AG09319 (cell line): ENCODE results near the gene MEGF8.

Experiments used
- DNase-seq: peaks from one replicate; pipeline ENCODE4 v3.0.0-alpha.2; 2010; ENCODE audit warnings: low read depth; ENCODE audit errors: extremely low read depth
- TF ChIP-seq, protein P1 (sequence below): IDR thresholded peaks from 2 replicates; pipeline ENCODE4 v1.5.1; 2011; ENCODE audit warnings: low read depth, mild to moderate bottlenecking, inconsistent platforms, low read length, moderate library complexity

The MEGF8 gene

DNA sequence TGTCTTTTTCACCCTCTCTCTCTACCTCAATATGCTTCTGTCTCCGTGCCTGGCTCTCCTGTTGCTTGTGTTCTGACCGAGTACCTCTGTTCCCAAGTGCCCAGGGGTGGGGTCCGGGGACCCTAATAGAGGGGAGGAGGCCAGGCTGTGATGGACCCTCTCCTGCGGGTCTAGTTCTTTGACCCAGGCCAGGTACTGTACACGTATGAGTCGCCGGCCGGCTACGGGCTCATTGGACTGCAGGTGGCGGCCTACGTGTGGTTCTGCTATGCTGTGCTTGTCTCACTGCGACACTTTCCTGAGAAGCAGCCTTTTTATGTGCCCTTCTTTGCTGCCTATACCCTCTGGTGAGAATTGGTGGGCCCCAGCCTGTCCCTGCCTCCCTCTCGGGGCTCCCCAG is 7.9 kb upstream of the MEGF8 start:
- TF ChIP-seq, protein P1, sequence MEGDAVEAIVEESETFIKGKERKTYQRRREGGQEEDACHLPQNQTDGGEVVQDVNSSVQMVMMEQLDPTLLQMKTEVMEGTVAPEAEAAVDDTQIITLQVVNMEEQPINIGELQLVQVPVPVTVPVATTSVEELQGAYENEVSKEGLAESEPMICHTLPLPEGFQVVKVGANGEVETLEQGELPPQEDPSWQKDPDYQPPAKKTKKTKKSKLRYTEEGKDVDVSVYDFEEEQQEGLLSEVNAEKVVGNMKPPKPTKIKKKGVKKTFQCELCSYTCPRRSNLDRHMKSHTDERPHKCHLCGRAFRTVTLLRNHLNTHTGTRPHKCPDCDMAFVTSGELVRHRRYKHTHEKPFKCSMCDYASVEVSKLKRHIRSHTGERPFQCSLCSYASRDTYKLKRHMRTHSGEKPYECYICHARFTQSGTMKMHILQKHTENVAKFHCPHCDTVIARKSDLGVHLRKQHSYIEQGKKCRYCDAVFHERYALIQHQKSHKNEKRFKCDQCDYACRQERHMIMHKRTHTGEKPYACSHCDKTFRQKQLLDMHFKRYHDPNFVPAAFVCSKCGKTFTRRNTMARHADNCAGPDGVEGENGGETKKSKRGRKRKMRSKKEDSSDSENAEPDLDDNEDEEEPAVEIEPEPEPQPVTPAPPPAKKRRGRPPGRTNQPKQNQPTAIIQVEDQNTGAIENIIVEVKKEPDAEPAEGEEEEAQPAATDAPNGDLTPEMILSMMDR, result no peak
- DNase-seq, result no peak

DNA sequence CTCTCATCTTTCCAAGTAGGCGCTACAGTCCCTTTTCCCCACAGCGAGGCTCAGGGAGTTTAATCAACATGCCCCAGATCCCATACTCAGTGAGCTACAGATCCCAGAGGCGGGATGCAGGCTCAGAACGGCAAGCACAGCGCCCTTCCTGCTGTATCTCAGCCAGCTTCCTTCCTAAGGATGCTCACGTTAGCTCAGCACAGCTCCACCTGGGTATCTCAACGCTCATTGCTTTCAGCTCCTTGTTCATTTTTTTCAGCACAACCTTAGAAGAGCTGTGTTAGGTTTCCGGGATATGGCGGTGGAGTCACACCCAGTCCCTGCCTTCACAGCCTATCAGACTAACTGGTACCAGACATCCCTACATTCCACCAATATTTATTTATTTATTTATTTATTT is 3.1 kb upstream of the MEGF8 start:
- TF ChIP-seq, protein P1, result no peak
- DNase-seq, result no peak

DNA sequence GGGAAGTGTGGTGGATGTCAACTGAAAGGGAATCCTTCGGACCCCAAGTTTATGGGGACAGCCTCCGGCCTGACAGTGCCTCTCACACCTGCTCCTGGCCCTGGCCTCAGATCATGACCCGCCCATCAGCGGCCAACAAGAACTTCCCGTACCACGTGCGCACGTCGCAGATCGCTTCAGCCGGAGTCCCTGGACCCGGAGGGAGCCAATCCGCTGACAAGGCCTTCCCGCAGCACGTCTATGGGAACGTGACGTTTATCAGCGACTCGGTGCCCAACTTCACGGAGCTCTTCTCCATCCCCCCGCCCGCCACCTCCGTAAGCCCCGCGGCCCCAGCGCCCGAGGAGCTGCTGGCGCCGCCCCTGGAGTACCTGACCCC is 2.0 kb upstream of the MEGF8 start:
- TF ChIP-seq, protein P1, result no peak
- no peak for DNase-seq

DNA sequence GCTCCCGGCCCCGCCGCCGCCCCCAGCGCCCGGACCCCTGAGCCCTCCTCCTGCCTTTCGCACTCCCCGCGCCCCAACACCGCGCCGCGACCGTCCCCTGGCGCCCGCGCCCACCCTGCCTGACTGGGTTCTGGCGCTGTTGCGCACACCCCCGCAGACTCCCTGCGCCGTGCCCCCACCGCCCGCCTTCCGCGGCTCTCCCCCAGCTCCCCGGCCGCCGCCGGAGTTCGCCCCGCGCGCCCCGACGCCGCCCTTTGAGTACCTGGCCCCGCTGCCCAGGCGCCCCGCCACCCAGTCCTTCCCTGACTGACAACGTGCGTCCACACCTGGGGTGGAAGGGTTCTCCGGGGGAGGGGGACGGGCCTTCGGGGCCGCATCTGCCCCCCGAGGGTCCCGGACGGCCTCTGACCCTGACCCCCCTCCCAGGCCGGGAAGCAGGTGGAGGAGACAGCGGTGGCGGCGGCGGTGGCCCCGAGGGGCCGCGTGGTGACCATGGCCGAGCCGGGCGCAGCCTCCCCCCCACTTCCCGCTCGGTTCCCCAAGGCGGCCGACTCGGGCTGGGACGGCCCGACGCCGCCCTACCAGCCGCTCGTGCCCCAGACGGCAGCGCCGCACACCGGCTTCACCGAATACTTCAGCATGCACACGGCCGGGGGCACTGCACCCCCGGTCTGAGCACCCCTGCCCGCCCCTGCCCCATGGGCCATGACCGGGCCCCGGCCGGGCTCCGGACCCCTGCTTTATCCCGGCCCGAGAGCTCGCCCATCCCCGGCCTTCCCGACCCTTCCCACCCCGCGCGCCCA is 1.4 kb upstream of the MEGF8 start:
- no peak for DNase-seq

DNA sequence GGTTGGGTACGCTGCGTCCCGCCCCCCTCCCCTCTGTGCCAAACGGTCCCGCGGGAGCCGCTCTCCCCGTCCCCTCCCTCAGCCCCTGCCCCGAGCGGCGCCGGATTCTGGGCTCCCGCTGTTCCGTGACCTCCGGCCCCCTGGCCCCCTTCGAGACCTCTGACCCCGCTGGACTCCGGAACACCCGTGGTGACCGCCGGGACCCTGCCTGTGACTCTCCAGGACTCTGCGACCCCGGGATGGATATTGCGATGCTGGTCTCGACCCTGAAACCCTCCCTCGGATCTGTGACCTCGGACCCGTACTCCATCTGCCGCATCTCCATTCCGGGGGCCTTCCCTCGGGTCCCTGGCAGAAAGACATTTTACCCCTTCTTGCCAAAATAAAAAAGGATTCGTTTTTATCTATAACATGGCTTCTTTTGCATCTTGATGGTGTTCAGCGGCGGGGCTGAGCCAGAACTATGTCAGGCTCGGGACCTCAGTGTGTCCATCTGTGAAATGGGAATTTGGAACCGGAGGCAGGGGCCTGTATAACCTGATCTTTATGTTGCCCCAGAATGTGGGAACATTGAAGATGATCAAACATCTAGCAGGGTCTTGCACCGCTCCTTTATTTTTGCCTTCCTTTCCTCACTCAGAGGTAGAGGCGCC is 654 bp upstream of the MEGF8 start:
- no peak for DNase-seq

More for the DNA sequence above, 1.4 kb upstream of the MEGF8 start:
- TF ChIP-seq, protein P1, result no peak

DNA sequence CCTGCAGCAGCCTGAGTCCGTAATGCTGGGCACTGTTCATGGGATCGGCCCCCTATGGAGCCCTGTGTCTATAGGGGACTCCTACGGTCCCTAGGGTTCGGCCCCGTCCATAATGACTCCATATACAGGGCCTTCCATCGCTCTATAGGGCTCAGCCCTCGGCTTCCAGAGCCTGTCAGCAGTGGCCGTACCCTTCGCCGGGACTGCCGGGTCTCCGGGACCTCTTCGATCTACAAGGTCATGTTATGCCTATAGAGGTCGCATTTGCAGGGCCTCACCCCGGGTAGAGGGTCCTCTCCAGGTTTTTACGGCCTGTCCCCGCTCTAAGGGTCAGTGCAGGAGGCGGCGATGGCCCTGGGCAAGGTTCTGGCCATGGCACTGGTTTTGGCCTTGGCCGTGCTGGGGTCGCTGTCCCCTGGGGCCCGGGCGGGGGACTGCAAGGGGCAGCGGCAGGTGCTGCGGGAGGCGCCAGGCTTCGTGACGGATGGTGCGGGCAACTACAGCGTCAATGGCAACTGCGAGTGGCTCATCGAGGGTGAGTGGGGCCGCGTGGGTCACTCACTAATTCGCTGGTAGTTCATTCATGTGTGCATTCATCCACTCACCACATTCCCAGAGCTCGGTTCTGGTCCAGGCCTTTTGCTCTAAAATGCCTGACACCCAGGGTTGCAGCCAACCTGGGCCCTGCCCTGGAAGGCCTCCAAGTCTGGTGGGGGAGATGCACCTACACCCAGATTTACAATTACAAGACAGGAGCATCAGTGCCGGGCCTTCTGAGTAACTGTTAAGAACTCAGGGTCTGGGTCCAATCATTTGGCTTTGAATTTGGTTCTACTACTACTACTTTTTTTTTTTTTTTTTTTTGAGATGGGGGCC is 699 bp downstream of the MEGF8 start:
- no peak for DNase-seq
- TF ChIP-seq, protein P1, result no peak; the same call in 1 of the 2 replicates

More for the DNA sequence above, 654 bp upstream of the MEGF8 start:
- TF ChIP-seq, protein P1, result no peak

DNA sequence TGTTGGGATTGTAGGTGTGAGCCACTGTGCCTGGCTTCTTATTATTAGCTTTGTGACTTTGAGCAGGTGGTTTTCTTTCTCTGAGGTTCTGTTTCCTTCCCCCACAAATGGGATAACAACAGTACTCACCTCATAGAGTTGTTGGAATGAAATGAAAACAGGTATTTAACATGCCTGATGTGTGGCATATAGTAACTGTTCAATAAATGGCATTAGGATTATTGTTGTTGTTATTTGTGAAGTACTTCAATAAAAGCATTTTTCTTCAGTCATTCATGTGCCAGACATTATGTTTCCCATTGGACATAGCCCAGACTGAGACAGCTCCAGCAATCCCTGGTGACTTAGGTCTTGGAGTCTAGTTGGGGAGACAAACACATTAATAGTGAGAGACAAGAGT is 1.5 kb downstream of the MEGF8 start:
- TF ChIP-seq, protein P1, result no peak

More for the DNA sequence above, 1.5 kb downstream of the MEGF8 start:
- no peak for DNase-seq
